HG03342 (cell line): ENCODE measurements around the gene C9orf78.
A peak's percentile ranks its signal among the peaks of the same experiment; 100 is the strongest.

ENCODE experiments used
- ATAC-seq: cut with Tn5 transposase; IDR thresholded peaks from one replicate; pipeline ENCODE4 v1.9.1; 2021; ENCODE audit warnings: mild to moderate bottlenecking, moderate library complexity; ENCODE audit not compliant: unreplicated experiment

C9orf78 gene

GRCh38 chr9:129845373-129845772 is 10.3 kb upstream of the C9orf78 start:
- ATAC-seq: no peak

- no peak for ATAC-seq
Observed at GRCh38 chr9:129841071-129841470, 6.0 kb upstream of the C9orf78 start.

GRCh38 chr9:129840034-129840433 is 5.0 kb upstream of the C9orf78 start:
- ATAC-seq: no peak

- no peak for ATAC-seq
Observed at GRCh38 chr9:129839324-129840023, 4.4 kb upstream of the C9orf78 start.

GRCh38 chr9:129838707-129839259 is 3.7 kb upstream of the C9orf78 start:
- ATAC-seq: no peak

GRCh38 chr9:129836311-129837007 is 1.4 kb upstream of the C9orf78 start:
- no peak for ATAC-seq

GRCh38 chr9:129835860-129836223 is 767 bp upstream of the C9orf78 start:
- ATAC-seq: no peak

GRCh38 chr9:129834489-129835127 is 467 bp downstream of the C9orf78 start:
- ATAC-seq: peak; percentile 22

- no peak for ATAC-seq
Observed at GRCh38 chr9:129832982-129833381, 2.1 kb downstream of the C9orf78 start.

GRCh38 chr9:129828969-129829368 is 6.1 kb downstream of the C9orf78 start:
- no peak for ATAC-seq

- no peak for ATAC-seq
Observed at GRCh38 chr9:129828051-129828450, 7.0 kb downstream of the C9orf78 start.

GRCh38 chr9:129826759-129827158 is 8.3 kb downstream of the C9orf78 start:
- ATAC-seq: no peak

GRCh38 chr9:129826344-129826743 is 8.7 kb downstream of the C9orf78 start:
- no peak for ATAC-seq

- peak; percentile 89 for ATAC-seq
Observed at GRCh38 chr9:129823935-129824601, 11.0 kb downstream of the C9orf78 start, which contains the start of gene TOR1A. TOR1A (minus strand) TSS chr9:129824136; CDS start chr9:129824085, 51 bp downstream.

GRCh38 chr9:129823542-129823934 is 11.5 kb downstream of the C9orf78 start:
- ATAC-seq: no peak

- ATAC-seq: no peak
Observed at GRCh38 chr9:129822898-129823541, 12.1 kb downstream of the C9orf78 start.

- no peak for ATAC-seq
Observed at GRCh38 chr9:129816501-129817435, 18.3 kb downstream of the C9orf78 start.

- ATAC-seq: no peak
Observed at GRCh38 chr9:129815278-129815677, 19.8 kb downstream of the C9orf78 start.

- ATAC-seq: no peak
Observed at GRCh38 chr9:129814432-129815223, 20.4 kb downstream of the C9orf78 start.
